ENCODE data around the gene CDK5R1.
"Not testable (repeated sequence)": the region's sequence is repeated elsewhere in the genome, so short reads cannot be mapped to it uniquely, and the experiment has no call there.

The CDK5R1 gene

DNA sequence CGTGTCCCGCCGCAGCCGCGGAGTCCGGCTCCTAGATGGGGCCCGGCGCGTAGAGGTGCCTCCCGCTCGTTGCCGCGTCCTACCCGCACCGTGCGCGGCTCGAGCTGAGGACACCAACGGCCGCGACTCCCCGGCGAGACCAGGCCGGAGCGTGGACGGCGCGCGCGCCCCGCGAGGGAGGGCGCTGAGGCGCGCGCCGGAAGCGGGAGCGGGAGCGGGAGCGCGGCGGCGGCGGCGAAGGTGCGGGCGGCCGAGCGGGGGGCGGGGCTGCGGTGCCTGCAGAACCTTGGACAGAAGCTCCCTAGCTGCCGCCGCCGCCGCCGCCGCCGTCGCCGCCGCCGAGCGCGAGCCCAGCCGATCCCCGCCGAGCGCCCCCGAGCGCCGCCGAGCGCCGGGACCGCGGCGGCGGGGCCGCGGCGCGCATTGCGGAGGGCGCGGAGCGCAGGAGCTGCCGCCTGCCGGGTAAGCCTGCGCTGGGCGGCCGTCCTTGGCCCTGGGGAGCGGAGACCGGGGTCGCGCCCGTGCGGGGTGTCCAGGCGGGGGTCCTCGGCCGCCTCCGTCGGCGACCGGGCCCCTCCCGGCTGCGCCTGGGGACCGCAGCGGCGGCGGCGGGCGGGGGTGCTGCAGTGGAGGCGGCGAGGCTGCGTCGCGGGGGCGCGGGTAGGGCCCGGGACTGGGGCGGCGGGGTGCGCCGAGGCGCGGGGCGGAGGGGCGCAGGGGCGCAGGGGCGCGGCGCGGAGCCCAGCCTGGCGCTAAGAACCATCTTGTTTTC lies at the start of gene CDK5R1:
CDK5R1 (plus strand) TSS at position 293 of the 772 bp plus-strand sequence. CDS start 628 bp downstream, outside the sequence.
- DNase-seq = peak; percentile 64

- DNase-seq = no peak
Observed at GRCh38 chr17:32440722-32441121, 46.1 kb upstream of the CDK5R1 start.

GRCh38 chr17:32441886-32442285 lies 44.9 kb upstream of the CDK5R1 start:
- DNase-seq = no peak

GRCh38 chr17:32443827-32444300 lies 42.9 kb upstream of the CDK5R1 start:
- DNase-seq = no peak

GRCh38 chr17:32444301-32445073 lies 42.3 kb upstream of the CDK5R1 start, which contains the start of gene PSMD11:
PSMD11 (plus strand) TSS chr17:32444510; CDS start chr17:32444524, 14 bp downstream.
- peak; percentile 99 for DNase-seq

DNA sequence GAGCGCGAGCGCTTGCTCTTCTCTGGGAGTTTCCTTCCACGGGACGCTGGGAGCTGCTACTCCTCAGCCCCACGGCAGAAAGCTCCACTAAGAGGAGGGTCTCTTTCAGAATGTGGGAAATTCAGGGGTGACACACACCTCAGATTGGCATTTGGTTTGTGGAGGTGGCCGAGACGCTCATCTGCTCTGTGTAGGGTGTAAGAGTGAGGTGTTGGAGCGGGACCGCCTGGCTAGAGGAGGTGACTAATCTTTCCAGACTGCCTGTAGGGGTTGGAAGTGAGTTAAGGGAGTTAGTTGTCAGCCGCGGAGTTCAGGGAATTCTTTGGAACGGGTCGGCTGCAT lies 41.7 kb upstream of the CDK5R1 start:
- peak; percentile 10 for DNase-seq

DNA sequence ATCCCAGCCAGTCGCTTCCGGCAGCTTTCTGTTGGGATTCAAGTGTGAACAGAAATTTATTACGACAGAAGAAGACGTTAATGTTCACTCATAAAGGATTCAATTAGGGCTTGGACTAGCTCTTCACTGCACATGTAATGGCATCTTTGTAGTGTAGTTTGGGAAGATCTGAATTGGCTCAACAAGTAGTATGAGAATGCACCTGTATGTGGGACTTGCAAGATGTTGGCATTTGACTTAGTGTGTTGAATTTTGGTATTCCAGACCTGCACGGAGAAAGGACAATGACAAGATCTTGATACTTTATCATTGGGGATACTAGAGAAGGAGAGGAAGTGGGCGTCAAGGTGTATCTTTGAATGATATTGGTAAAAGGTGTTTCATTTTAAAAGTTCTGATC lies 41.3 kb upstream of the CDK5R1 start:
- DNase-seq = no peak

DNA sequence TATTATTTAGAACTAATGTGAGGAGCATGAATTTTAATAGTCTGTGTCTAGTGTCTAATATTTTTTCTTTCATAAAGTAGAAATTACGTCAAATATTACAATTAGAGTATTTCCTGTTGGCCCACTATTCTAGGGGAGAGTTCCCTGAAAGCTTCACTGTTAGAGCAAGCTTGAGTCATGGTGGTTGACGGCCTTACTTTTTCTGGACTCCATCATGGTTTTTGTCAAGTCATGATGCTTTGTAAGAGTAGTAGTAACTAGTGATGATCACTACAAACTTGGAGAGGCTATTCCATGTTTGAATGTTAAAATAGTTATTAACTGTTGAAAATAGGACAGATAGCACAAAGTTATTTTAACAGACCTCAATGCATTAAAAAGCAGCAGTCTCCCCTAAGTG lies 40.8 kb upstream of the CDK5R1 start:
- no peak for DNase-seq

DNA sequence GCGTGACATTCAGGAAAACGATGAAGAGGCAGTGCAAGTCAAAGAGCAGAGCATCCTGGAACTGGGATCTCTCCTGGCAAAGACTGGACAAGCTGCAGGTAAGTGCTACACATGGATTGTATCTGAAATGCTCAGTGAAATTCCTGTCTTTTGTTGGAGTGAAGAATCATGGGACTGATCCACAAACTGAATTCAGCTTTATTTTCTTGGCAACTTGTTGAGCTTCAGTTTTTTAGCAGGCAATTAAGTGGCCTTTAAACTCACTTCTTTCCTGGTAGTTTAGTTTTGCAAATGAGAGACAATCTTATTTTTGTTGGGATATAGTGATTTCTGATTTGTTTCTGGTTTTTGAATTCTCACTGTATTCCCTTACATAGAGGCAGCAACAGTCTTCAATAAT lies 39.8 kb upstream of the CDK5R1 start:
- DNase-seq = no peak

GRCh38 chr17:32449963-32450362 lies 36.8 kb upstream of the CDK5R1 start:
- DNase-seq = no peak

- not testable (repeated sequence) for DNase-seq
Observed at GRCh38 chr17:32450379-32450778, 36.4 kb upstream of the CDK5R1 start.

DNA sequence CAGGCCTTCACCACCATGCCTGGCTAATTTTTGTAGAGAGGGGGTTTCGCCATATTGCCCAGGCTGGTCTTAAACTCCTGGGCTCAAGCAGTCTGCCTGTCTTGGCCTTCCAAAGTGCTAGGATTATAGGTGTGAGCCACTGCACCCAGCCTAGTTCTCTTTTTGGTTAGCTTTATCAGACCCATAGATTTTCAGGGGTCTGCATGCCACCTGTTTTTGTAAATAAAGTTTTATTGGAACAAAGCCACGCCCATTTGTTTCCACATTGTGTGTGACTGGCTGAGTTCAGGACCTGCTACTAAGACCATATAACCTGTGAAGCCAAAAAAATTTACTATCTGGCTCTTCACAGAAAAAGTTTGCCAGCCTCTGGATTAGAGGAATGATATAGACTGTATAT lies 34.9 kb upstream of the CDK5R1 start:
- DNase-seq = no peak

- DNase-seq = no peak
Observed at GRCh38 chr17:32452281-32452680, 34.5 kb upstream of the CDK5R1 start.

GRCh38 chr17:32453370-32453769 lies 33.4 kb upstream of the CDK5R1 start:
- no peak for DNase-seq

DNA sequence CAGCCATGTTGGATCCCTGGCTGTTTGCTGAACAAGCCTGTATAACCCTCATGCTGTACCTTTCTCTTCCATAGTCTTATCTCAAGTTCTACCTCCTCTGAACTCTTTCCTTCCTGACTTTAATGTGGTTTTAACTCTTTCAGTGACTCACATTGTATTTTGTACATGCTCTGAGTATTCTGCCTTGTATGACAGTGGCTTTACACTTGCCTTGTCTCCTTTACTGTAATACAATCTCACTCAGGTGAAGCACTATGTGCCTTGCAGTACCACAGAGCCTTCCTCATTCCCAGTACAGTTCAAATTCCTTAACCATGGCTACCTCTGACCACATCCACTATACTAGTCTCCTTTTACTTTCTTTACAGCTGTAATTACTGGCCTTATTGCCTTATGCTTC lies 28.4 kb upstream of the CDK5R1 start:
- DNase-seq = no peak

DNA sequence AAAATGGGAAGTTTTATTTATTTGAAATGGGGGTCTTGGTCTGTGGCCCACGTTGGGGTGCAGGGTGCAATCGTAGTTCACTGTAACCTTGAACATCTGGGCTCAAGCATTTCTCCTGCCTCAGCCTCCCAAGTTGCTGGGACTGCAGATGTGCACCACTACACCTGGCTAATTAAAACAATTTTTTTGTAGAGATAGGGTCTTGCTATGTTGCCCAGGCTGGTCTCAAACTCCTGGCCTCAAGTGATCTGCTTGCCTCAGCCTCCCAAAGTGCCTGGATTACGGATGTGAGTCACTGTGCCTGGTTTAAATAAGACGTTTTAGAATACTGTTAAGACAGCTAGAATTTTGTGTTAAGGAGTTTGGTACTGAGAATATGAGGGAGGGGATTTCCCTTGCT lies 26.7 kb upstream of the CDK5R1 start:
- DNase-seq = no peak

- DNase-seq = no peak
Observed at GRCh38 chr17:32461498-32461852, 25.3 kb upstream of the CDK5R1 start.

- DNase-seq = peak; percentile 65
Observed at GRCh38 chr17:32461853-32462617, 24.8 kb upstream of the CDK5R1 start.

- DNase-seq = no peak
Observed at GRCh38 chr17:32463304-32463703, 23.5 kb upstream of the CDK5R1 start.

- DNase-seq = no peak
Observed at GRCh38 chr17:32464374-32464773, 22.4 kb upstream of the CDK5R1 start.

GRCh38 chr17:32467949-32468348 lies 18.8 kb upstream of the CDK5R1 start:
- no peak for DNase-seq

- DNase-seq = no peak
Observed at GRCh38 chr17:32470405-32471167, 16.2 kb upstream of the CDK5R1 start.

GRCh38 chr17:32471652-32472051 lies 15.1 kb upstream of the CDK5R1 start:
- DNase-seq = no peak

All from activated gamma-delta T cell treated with Interleukin-2 at 50 U/mL for 16 hours (primary cell).